NB4 (cell line): ENCODE results near the gene NDUFAF3.

ENCODE experiments used
- DNase-seq: peaks from one replicate; pipeline ENCODE4 v3.0.0; 2010; ENCODE audit warnings: low read depth
- H3K4me3 ChIP-seq: one replicate; pipeline ENCODE4 v1.5.1; 2011; ENCODE audit warnings: mild to moderate bottlenecking, low read depth, low read length, moderate library complexity
- MYC ChIP-seq: IDR thresholded peaks from 2 replicates; pipeline ENCODE4 v1.6.1; 2011; ENCODE audit warnings: low read depth, low read length
- POLR2A ChIP-seq: IDR thresholded peaks from 2 replicates; pipeline ENCODE4 v1.6.1; 2011; ENCODE audit warnings: mild to moderate bottlenecking; ENCODE audit not compliant: insufficient read length; ENCODE audit errors: extremely low read depth
- TF ChIP-seq, protein P1 (sequence below): IDR thresholded peaks from one replicate; pipeline ENCODE4 v1.5.1; 2012; ENCODE audit warnings: low read depth, low read length
- TF ChIP-seq, protein P2 (sequence below): IDR thresholded peaks from 2 replicates; pipeline ENCODE4 v1.6.1; 2011; ENCODE audit warnings: low read depth, low read length

The NDUFAF3 gene

DNA sequence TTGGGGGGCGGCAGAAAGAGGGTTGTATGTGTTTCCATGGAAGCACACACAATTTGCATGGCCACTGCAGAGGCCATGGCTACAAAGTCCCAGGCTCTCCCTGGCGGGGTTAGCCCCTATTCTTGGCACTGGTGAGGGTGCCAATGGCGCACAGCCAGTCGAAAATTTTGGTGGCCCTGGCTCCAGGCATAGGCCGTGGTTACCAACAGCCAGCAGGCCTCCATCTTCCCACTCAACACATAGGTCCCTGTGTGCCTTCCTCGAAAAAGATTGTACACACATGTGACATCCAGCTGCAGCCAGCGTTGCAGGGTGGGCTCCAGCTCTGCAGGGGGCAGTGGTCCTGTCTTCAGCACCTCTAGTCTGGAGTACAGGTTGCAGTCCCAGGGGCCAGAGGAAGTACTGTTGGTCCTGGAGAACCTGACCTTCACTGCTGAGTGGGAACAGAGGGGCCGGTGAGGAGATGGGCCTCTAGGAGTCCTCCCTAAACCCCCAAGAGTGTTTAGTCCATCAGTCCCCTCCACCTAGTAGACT is 24.8 kb upstream of the NDUFAF3 start:
- DNase-seq: no peak
- H3K4me3 ChIP-seq: no peak overlapping the region
- TF ChIP-seq, protein P1, sequence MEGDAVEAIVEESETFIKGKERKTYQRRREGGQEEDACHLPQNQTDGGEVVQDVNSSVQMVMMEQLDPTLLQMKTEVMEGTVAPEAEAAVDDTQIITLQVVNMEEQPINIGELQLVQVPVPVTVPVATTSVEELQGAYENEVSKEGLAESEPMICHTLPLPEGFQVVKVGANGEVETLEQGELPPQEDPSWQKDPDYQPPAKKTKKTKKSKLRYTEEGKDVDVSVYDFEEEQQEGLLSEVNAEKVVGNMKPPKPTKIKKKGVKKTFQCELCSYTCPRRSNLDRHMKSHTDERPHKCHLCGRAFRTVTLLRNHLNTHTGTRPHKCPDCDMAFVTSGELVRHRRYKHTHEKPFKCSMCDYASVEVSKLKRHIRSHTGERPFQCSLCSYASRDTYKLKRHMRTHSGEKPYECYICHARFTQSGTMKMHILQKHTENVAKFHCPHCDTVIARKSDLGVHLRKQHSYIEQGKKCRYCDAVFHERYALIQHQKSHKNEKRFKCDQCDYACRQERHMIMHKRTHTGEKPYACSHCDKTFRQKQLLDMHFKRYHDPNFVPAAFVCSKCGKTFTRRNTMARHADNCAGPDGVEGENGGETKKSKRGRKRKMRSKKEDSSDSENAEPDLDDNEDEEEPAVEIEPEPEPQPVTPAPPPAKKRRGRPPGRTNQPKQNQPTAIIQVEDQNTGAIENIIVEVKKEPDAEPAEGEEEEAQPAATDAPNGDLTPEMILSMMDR: no peak
- TF ChIP-seq POLR2A: no peak
- no peak for TF ChIP-seq MYC
- TF ChIP-seq, protein P2, sequence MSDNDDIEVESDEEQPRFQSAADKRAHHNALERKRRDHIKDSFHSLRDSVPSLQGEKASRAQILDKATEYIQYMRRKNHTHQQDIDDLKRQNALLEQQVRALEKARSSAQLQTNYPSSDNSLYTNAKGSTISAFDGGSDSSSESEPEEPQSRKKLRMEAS: no peak

DNA sequence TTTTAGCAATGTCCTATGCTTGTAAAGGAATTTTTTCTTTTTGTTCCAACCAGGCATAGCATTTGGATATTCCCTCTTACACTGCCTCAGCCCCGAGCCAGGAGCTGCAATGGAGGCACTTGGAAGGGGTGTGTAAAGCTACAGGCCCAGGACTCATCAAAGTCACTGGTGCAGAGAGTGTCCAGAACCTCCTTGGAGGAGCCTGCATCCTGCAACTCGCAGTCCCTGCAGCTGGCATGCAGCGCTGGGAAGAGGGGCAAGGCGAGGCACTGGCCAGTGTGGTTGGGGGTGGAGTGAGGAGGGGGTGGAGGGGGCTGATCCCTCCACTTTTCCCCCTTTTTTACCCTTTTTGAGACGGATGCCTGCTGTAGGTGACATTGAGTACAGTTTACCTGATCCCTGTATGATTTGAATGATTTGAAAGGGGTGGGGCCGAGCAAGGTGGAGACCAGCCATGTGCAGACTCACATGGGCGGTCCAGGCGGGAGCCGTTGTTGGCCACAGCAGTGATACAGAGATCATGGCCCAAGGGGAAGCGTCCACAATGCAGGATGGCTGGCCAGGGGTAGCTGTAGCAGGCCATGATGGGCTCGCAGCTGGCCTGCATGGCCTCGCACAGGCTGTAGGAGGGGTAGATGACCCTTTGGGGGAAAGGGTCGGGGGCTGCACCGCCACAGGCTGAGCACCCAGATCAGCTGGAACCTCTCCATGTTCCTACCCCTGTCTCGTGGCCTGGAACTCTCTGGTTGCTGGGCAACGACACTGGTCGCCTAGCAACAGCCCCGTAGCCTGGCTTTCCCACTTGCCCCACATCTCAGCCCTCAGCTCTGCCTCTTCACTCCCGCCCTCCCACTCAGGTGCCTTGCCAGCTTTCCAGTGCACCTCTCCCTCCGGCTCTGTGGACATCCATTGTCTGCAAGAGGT is 23.9 kb upstream of the NDUFAF3 start:
- no peak overlapping the region for H3K4me3 ChIP-seq
- TF ChIP-seq, protein P2: no peak
- TF ChIP-seq MYC: no peak
- no peak for TF ChIP-seq POLR2A
- TF ChIP-seq, protein P1: no peak
- no peak for DNase-seq

DNA sequence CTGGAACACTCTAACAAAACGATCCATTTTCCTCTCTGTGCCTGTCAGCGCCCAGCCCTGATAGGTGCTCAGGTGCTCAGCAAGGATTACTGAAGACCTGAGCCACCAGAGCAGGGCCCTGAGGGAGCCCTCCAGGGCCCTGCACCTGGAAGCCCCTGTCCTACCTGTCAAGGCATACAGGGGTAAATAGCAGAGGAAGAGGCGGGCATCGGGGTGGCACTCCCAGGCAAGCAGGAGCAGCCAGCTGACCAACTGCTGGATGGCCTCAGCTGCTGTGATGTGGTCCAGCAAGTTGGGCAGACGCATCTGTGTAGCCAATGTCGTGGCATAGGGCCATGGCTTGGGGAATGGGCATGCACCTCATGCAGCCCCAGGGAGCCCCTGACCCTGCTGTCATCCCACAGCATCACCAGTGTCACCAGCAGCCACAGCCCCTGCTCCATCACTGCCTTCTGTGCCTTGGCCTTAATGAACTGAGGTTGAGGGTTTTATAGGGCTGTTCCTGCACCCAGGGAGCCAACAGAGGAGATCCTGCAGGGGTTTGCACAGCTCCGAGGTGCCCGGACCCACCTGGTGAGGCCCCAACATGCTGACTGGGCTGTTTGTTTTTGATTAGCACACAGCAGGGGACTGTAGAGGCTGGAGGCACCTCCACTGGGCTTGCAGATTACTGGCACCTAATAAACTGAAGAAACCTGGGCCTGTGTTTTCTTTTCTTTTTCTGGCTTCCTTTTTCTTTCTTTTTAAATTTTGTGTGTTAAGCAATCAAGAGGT is 22.6 kb upstream of the NDUFAF3 start:
- no peak overlapping the region for H3K4me3 ChIP-seq
- TF ChIP-seq MYC: no peak
- TF ChIP-seq, protein P1: no peak
- TF ChIP-seq POLR2A: no peak
- TF ChIP-seq, protein P2: no peak
- no peak for DNase-seq

DNA sequence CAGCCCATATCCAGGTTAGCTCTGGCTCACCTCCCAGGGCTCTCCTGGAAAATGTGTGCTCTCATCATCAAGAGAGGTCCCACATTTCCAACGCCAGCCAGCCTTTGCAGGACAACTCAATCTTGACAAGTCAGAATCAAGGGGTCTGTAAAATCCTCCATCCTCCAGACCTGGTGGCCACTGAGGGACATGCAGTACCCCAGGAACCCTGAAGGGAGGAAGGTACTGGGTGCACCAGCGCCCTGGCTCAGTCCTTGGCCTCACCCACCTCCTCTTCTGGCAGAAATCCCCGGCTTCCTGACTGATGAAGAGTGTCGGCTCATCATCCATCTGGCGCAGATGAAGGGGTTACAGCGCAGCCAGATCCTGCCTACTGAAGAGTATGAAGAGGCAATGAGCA is 20.8 kb upstream of the NDUFAF3 start:
- TF ChIP-seq, protein P2: no peak
- TF ChIP-seq POLR2A (no peak), MYC (no peak)
- TF ChIP-seq, protein P1: no peak
- no peak overlapping the region for H3K4me3 ChIP-seq
- DNase-seq: no peak

DNA sequence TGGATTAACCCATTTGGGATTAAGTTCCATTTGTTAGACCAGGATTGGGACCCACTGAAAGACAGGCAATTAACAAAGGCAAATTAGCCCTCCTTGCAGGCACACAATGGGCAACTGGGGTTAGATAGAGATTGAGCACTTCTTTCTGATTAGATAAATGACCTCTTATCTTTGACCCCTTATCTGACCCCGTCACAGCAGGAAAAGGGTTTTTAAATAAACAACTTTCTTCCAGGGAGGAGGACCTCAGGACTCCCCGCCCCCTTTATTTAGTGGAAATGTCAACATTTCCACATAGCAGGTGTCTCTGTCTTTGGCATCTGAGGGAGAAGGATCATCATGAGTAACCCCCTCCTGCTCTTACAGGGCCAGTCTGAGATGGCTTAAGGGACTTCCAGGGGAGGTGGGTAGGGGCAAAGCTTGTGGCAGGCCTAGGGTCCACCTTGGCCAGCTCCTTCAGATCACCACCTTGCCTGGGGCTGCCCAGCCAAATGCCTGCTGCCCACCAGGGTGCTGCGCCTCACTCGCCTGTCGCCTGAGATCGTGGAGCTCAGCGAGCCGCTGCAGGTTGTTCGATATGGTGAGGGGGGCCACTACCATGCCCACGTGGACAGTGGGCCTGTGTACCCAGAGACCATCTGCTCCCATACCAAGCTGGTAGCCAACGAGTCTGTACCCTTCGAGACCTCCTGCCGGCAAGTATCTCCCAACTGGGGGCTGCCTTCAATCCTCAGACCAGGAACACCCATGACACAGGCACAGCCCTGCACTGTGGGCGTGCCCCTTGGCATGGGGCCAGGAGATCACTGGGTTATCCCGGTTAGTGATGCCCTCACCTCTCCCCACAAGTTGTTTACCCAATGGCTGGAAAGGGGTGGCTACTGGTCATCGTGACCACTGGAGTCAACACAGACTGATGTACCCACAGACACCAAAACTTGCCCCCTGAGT is 17.3 kb upstream of the NDUFAF3 start:
- no peak for DNase-seq
- no peak overlapping the region for H3K4me3 ChIP-seq
- TF ChIP-seq, protein P2: no peak
- no peak for TF ChIP-seq MYC
- TF ChIP-seq, protein P1: no peak
- no peak for TF ChIP-seq POLR2A
